Astrocyte of the hippocampus (primary cell): ENCODE measurements around the gene COL23A1.

Experiments used
- DNase-seq: peaks from one replicate; pipeline ENCODE4 v3.0.0; 2011; ENCODE audit warnings: low read depth, low spot score

COL23A1 gene

GRCh38 chr5:178462816-178463215 is 127.4 kb downstream of the COL23A1 start:
- no peak for DNase-seq

DNA sequence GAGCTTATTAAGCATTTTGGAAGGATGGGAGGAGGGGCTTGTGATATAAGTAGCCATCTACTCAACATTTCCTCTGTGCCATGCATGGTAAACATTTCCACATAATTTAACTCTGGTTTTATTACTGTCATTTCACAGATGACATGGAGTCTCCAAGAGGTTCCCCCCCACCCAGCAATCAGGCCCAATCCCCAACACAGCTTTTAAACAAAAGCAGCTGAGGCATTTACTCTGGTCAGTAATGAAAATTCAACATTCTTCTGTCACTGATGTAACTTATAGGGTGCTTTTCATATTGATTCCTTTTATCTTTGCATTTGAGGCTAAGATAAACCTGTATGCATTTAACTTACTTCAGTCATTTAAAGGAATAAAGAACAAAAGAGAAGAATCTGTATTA is 128.1 kb downstream of the COL23A1 start:
- no peak for DNase-seq

DNA sequence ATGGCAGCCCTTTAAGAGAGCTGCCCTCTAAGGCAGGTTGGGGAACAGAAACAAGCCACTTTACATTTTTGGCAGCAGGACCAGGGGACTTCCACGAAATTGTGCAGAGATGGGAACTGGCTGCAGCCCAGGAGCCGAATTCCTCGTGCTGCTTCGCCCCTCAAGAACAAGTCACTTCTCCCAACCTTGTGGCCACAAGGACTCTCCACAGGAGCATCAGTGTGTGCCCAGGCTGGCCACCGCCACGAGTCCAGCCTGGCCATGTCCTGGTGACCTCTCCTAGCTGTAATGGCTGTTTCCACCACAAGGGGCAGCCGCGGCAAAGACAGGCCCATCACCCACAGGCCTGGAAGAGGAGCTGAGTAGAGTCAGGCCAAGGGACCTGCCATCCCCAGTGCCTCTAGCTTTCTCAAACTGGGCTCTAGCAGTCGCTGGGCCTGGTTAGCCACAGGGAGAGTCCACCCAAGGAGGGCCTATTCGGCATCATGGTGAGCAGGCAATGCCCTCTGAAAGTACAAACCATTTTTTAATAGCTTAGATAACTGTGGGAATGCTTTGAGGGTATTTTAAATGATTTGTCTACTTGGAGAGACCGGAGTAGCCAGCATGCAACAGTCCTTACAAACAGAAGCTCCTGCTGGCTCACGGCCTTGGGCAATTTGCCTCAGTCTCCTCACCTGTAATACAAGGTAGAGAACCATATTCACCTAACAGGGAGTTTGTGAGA is 129.0 kb downstream of the COL23A1 start:
- DNase-seq: peak; percentile 55

DNA sequence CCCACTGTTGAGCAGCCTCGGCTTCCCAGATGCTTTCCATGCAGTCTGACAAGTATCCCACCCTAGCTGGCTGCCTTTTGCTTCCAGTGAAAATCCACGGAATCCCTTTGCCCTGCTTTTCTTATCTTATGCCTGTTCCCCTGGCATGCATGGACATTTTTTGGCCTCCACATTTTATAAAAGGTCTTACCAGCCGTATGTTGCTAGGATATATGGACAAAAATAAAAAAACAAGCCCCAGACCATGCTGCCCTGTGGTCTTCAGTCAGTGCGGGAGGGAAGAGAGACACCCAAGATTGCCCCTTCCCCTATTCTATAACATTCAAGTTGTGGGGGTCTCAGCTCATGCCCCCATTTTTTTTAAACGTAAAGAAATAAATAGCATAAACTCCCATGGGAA is 129.6 kb downstream of the COL23A1 start:
- no peak for DNase-seq

DNA sequence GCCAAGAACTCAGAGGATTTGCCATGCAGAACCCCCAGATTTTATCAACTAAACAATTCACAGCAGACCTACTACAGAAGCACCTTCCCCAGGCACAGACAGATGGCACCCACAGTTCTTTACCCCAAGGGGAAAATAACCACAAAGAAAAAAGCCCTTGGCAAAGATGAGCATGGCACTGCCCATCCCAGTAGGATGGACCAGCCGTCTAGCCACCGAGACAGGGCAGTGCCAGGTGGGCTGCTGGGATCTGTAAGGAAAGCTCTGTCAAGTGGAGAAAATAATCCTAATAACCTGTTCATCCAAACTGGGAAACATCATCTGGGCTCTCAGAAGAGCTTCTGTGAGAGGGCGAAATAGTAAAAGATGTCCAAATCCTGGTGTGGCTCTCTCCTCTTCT is 130.0 kb downstream of the COL23A1 start:
- no peak for DNase-seq

DNA sequence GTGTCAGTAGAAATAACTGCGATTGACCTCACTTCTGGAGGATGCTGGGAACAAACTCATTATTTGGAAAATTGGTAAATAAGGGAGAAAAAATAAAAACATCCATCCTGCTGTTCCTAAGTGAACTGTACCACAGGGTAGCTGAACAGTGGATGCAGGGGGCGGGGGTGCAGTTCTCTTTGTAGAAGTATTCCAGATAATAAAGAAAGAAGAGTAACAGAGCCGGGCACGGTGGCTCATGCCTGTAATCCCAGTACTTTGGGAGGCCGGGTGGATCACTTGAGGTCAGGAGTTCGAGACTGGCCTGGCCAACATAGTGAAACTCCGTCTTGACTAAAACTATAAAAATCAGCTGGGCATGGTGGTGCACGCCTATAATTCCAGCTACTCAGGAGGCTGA is 132.1 kb downstream of the COL23A1 start:
- no peak for DNase-seq

DNA sequence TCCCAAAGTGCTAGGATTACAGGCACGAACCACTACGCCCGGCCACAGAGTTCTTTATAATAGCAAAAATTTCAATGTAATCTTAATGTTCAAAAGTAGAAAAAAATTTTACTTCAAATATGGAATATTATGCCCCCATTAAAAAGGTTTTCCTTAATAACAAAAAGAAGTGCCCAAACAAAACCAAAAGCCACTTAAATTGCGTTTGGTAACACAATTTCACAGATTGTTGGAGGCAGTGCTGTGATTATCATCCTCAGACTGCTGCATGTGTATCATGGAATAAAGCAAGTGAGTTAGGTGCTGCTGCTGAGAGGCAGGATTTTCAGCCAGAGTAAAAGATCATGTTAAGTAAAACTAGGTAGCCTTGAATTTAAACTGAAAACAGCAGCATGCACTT is 132.7 kb downstream of the COL23A1 start:
- no peak for DNase-seq

DNA sequence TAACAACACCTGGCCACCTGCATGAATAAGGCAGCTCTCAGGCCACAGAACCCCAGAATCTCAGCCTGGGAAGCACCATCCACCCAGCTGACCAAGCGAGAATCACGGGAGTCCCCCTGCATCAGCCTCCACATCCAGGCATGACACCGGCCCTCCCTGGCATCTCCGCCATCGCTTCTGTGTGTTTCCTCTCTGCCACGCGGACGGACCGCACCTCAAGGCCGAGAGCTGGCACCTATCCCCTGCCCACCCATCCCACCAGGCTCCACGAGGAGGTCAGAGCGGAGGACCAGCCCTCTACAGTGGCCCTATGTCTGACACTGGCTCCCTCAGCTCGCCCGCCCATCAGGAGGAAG is 134.7 kb downstream of the COL23A1 start:
- DNase-seq: no peak

- DNase-seq: no peak
These were observed 135.2 kb downstream of the COL23A1 start for GRCh38 chr5:178454821-178455479.

- no peak for DNase-seq
These were observed 135.9 kb downstream of the COL23A1 start for GRCh38 chr5:178454303-178454702.

- DNase-seq: peak; percentile 37
These were observed 137.0 kb downstream of the COL23A1 start for GRCh38 chr5:178453224-178453623.

GRCh38 chr5:178450121-178451028 is 139.8 kb downstream of the COL23A1 start:
- no peak for DNase-seq

DNA sequence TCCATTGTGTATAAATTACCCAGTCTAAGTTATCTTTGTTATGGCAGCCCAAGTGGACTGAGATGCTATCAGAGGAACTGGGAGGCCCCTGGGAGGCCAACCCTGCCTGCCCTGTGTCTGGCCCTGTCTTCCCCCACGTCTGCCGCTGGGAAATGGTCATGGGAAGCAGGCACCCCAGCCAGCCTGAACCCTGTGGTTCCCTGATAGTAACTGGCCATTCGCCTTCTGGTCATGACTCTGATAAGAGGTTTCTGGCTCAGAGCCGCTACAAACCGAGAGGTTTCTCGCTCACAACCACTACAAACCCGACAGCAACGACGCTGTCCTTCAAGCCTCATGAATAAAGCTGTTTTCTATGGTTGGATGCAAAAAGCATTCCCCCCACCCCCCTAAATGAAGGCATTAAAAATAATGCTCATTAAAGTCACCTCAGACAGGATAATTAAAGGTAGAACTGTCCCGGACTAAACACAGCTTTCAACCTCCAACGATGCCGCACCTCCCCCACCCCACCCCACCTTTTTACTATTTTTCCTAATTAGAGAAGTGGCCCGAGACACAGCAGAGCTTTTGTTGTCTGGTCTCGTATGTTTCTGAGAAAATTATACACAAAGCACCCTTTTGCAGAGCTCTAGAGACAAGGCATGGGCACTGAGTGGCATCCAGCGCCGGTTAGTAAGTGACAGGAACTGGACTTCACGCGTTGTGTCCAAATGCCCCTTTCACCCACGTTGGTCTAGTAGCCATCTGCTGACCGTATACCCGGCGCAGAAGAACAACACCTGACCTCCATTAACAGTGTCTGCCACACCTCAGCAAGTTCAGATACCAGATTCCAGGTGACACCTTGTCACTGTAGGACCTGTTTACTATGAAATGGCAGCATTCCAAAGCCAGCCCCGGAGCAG is 140.8 kb downstream of the COL23A1 start:
- DNase-seq: no peak

DNA sequence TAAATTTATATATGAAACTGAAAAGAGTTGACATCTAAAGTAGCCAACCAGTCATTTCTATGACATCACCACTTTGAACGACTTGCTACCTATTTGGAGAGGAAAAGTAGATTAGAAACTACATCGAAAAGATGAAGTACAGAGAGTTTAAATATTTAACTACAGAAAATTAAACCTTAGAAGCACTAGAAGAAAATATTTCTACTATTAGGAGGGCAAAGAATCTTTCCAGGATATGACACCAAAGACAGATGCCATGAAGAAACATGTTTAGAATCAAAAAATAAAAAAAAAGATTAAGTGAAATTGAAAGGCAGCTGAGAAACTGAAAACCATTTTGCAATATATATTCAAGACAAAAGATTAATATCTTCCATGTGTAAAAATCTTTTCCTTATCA is 144.7 kb downstream of the COL23A1 start:
- DNase-seq: no peak

- DNase-seq: no peak
These were observed 147.6 kb downstream of the COL23A1 start for GRCh38 chr5:178442405-178443257.

DNA sequence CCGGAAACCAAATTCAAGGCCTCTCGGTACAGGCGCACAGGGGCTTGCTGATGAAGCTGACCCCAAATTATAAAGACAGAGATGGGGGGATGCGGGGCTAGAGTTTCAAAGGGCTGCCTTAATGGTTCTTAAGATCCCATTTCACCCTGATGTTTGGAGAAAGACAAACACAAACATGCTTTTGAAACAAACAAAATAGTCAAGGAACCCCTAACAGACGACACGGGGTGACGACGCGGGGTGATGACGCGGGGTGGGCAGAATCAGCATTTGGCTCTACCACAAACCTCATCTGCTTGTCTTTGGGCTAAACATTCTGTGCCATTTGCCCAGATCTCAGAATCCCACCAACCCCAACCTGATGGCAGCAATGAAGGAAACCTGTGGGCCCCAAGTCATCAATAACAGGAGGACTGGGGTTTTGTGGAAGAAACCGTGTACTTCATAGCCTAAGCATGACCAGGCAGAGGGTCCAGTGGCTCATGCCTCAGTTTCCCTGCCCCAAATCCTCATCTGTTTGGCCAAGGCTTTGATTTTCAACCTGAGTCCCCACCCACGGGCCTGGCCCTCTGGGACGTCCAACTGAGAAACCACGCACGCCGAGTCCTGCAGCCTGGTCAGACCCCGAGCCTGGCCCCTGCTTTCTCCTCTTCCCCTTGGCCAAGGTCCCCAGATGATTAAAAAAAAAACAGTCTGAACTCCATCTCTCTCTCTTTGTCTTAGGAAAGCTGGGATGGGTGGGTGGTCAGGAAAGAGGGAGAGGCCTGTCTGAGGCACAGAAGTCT is 148.5 kb downstream of the COL23A1 start:
- no peak for DNase-seq

- no peak for DNase-seq
These were observed 150.0 kb downstream of the COL23A1 start for GRCh38 chr5:178440181-178440580.

- no peak for DNase-seq
These were observed 150.6 kb downstream of the COL23A1 start for GRCh38 chr5:178439493-178440180.

DNA sequence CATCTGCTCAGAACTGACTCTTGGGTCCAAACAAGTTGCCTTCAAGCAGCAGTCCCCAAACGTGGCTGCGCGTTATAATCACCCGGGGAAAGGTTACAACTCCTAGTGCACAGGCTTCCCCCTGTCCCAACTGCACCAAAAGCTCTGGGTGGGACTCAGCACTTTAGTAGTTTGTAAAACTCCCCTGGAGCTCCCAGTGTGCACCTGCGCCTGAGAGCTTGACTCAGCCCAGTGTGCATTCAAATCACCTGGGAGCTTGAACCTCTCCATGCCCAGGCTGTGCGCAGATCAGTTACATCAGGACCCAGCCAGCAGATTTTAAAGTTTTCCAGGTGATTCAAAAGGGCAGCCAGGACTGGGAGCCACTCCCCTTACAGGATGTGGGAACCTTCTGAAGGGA is 151.4 kb downstream of the COL23A1 start:
- no peak for DNase-seq
